Measurements from ENCODE around the gene LSM14B.
A peak's percentile ranks its signal among the peaks of the same experiment; 100 is the strongest.

The LSM14B gene

DNA sequence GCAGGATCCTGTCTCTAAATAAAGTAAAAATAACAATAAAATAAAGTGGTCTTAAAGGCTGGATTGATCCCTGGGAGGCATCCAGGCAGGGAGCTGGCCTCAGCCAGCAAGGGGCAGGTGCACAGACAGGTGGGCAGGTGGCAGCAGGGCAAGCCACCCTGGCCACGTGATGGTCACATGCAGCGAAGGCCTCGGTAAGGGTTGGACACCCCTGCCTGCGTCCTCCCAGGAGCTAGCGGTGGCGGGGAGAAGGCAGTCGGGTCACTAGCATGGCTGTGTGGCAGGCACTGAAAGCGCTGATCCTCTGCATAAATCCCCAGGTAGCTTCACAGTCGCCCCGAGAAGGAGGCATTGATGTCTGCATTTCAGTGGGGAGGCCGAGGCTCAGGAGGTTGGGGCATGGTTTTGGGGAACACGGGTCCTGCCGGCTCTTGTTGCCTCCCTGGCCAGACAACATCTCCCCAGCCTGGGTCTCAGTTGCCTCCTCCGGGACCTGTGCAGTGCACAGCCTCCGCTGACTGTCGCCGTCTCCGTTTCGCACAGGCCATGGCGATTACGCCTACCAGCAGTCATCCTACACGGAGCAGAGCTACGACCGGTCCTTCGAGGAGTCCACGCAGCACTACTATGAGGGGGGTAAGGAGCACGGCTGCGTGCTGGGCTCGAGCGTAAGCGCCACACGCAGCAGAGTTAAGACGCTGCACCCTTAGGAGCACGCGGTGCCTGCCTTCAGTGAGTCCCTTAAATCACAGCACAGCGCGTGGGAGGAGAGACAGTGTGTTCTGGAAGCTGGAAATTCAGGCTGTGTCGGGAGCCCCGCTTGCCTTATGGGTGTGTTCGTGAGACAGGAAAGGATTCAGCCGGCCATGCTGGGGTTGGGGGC, 42.8 kb downstream of the LSM14B start:
- no peak for DNase-seq

DNA sequence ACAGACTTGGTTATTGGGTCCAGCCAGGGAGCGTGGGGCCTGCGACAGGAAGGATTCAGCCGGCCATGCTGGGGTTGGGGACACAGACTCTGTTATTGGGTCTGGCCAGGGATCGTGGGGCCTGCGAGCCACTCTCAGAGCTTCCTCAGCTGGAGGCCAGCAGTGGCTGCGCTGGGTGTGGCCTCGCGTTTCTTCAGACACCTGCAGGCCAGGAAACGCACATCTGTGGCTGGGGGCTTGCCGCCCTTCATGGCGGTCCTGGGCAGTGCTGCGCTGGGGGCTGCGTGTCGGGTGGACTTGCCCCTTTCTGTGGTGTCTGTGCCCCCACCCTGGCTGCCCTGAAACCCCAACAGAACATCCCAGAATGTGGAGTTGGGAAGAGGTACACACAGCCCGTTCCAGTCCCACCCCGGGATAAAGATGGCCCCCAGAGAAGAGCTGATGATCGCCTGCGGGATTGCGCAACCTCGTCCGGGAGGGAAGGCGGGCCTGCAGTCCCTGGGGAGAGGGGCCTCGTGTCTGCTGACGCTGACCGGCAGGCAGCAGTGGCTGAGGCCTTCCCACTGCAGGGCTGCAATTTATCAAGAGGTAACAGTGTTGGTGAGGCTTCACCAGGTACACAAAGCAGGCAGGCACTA, 43.6 kb downstream of the LSM14B start:
- no peak for DNase-seq

DNA sequence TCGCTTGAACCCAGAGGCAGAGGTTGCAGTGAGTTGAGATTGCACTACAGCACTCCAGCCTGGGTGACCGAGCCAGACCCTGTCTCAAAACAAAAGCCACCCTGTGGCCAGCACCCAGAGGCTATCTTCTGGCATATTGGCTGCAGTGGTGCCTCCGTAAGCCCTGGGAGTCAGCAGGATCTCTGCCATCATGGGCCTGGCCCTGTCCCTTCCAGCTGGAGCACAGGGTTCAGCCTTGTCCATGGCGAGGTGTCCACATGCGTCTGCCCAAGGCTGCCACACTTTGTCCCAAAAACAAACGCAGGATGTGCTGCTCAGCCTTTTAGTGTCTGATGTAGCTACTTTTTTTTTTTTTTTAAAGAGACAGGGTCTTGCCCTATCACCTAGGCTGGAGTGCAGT, 45.2 kb downstream of the LSM14B start:
- no peak for DNase-seq

DNA sequence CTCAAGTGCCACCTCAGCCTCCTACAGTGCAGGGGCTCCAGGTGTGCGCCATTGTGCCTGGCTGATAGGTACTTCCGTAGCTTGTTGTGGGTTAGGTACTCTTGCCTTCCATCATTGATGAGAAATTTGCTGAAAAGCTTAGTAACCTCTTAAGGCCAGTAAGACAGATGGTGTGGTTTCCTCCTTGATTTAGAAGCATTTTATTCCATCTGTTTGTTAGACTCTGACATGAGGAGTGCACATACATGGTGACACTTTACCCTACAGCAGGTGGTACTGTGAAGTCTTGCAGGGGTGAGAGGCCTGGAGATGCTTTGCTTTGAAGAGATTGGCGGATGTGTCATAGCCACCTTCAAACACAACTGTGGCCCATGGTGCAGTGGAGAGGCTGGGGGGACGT, 45.8 kb downstream of the LSM14B start:
- no peak for DNase-seq

DNA sequence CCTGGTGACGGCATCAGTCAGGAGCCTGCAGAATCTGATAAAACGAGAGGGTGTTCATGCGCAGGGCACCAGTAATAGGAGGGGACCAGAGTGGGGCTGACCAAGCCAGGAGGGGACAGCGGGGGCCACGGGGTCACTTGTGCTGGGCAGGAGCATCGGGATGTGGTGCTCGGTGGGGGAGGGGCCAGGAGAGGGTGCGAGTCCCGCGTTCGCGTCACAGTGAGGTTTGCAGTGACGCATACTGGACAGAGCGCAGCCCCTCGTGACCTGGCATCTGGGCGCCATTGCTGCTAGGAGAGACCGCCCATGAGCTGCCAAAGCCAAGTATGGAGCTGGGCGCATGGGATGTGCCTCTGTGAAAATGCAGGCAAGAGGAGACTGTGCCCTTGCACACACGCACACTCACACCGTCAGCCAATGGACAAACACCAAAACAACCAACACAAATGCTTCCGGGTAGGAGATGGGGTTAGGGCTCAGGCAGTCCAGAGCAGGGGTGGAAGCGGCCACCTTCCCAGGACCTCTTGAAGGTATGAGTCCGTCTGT, 46.7 kb downstream of the LSM14B start:
- no peak for DNase-seq

DNA sequence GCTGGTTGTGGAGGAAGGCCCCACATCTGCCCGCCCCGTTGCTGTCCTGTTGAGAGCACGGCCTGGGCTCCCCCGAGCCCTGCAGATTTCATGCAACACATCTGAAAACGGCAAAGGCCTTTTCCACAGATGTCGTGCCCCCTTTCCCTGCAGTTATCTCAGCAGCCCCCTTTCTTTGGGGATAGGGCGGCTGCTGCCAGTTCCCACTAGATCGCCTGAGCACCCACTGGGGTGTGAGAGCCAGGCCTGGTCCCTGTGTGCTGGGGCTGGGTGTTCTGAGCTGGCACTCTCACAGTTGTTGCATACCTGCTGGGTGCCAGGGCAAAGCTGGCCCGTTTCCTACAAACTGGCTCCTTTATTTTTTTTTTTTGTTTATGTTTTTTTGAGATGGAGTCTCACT, 48.3 kb downstream of the LSM14B start:
- DNase-seq: no peak

DNA sequence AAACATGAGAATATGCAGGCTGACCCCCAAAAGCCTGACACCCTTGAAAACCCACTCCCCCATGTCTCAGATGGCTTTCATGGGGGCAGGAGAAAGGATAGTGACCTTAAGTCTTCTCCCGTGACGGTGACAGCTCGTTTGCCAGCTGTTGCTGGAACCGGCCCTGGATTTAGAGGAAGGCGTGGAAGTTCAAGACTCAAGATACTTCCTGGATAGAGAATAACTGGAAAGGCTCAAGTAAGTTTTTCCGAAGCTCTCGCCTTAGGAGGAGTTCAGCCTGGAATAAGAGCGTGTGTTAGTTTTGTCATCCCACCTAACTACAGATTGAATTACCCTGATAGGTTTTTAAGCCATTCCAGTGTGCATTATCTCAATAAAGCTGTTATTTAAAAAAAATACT, 49.0 kb downstream of the LSM14B start:
- no peak for DNase-seq

DNA sequence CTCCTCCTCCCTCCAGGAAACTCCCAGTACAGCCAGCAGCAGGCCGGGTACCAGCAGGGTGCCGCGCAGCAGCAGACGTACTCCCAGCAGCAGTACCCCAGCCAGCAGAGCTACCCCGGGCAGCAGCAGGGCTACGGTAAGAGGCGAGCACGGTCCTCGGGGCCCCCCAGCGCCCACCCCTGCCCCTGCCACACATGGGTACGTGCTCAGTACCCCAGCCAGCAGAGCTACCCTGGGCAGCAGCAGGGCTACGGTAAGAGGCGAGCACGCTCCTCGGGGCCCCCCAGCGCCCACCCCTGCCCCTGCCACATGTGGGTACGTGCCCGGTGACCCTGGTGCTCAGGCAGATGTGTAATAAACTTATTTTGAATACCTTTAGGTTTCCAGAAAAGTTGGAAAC, 50.4 kb downstream of the LSM14B start:
- DNase-seq: no peak

DNA sequence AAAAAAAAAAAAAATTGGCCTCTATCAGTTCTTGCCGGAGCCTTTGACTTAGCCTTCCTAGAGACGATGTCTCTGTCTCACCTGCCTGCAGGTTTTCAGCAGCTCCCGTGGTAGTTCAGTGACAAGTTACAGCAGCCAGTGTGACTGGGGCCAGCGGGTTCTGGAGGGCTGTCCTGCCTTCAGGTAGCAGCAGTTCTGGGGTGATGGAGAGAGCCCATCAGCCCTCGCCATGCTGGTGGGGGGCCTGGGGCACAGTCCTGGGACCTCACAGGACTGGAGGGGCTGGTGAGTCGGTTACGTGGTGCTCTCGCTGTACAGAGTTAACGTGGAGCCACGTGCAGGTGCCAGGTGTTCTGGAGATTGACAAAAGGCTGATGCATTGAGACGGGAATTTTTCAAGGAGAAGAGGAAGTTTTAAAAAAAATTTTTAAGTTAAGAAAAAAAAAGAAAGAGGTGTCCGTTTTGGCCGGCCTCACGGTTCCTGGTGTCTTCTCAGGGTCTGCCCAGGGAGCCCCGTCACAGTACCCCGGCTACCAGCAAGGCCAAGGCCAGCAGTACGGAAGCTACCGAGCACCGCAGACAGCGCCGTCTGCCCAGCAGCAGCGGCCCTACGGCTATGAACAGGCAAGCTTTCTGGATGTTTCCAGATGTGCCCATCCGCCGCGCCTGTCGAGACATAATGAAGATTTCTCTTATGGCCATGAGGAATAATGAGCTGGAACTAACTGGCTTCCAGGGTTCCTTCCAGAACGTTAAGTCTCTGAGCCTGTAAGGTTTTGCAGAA, 51.9 kb downstream of the LSM14B start:
- no peak for DNase-seq

DNA sequence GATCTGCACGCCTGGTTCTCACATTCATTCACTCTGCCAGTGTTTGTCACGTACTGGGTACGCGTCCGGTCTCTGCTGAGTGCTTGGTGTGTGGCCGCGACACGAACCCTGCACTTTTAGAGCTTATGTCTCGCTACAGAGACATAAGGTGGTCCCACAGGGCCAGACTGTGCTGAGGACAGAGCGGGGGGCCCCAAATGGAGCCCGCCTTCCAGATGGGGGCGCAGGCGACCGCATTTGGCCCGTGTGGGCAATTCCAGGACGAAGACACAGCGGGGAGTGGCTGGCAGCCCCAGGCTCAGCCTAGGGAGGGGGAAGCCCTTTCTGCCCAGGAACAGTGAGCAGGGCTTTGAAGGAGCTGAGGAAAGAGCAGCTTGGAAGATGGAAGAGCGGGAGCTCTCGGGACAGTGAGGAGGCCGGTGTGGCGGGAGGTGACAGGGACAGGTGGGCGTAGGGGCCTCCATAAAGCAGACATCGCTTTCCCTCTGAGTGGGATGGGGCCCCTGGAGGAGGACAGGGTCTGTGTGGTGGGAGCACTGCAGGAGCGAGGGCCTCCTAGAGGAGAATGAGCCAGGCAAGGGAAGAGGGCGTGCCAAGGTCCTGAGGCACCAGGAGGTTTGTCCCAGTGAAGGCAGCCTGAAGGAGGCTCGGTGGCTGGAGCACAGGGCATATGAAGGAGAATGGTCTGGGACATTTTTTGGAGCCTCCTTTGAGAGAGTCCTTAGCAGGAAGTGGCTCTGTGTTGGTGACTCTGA, 52.8 kb downstream of the LSM14B start:
- DNase-seq: no peak

DNA sequence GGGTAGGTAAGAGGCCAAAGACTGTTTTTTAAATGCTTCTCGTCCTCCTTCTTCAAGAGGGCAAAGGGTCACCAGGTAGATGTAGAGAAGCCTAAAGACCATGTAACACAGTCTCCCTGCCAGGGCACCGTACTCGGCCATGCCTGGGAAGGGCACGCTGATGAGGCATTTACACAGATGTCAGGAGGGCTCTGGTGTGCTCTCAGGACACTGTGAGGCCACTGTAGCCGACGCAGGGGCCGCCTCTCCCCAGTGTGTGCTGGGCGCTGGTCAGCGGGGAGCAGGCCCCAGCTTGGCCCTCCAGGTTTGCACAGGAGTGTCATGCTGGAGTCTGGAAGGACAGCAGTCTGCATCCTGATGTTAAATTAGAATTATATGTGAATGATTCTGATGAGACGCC, 53.4 kb downstream of the LSM14B start:
- no peak for DNase-seq

DNA sequence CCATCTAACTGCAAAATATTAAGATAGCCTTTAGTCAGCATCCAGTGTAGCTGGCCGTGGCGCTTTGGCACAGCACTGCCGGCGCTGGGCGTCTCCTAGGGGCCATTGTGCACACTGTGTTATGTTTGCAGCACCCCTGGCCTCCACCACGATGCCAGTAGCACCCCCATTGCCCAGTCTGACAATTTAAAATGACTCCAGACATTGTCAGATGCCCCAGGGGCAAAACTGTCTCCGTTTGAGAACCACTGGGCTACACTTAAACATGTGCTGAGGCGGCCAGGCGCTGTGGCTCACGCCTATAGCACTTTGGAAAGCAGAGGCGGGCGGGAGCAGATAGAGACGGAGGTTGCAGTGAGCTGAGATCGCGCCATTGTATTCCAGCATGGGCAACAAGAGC, 54.6 kb downstream of the LSM14B start:
- DNase-seq: no peak

DNA sequence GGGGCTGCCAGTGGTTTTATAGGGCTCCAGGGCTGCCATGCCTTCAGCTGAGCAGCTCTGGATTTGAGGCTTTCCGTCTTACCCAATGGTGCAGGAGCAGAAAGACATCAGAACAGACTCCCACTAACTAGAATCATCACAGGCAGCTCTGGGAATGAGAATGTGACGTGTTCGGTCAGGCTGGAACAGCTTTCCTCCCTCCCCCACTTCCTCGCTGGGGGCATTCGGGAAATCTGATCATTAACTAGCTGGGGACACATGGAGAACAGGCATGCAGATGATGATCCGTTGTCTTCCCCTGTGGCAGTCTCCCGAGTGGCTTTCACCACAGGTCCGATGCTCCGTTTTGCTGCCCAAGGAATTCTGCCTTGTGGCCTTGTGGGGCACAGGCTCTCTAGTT, 55.0 kb downstream of the LSM14B start:
- DNase-seq: no peak

DNA sequence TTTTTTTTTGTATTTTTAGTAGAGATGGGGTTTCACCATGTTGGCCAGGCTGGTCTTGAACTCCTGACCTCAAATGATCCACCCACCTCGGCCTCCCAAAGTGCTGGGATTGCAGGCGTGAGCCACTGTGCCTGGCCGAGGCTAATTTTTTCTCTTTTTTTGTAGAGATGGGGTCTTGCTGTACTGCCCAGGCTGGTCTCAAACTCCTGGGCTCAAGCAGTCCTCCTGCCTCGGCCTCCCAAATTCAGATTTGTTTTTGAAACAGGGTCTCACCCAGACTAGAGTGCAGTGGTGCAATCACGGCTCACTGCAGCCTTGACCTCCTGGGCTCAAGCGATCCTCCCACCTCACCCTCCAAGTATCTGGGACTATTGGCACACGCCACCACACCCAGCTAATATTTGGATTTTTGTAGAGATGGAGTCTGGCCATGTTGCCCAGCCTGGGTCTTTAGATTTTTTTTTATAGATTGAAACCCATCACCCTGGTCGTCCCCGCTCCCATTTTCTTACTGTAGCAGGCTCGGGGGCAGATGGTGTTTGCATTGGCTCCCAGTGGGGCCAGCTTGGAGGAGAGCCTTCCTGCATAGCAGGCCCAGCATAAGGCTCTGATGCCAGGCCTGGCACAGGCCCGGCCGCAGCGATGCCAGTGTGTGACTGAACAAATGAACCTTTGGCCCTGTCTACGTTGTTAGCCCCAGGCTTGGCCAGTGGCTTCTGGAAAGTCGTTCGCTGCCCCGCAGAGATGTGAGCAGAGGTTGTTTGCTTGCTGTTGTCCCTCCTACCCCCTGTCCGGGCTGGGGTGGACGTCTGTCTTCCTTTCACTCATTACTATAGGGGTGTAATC, 56.3 kb downstream of the LSM14B start:
- DNase-seq: no peak

DNA sequence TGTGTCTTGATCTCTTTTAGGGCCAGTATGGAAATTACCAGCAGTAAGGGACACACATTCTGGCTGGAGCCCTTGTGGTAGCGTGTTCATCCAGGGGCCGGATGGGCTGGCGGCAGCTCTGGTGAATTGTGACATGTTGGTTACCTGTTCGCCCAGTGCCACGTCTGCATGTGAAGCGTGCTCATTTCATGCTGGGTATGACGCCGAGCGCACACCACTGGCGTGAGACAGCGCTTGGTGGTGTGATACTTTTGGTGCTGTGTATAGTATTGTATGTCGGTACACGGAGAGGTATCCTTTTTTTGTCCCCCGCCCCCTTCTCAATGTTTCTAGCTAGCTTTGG, 56.9 kb downstream of the LSM14B start:
- DNase-seq: no peak

DNA sequence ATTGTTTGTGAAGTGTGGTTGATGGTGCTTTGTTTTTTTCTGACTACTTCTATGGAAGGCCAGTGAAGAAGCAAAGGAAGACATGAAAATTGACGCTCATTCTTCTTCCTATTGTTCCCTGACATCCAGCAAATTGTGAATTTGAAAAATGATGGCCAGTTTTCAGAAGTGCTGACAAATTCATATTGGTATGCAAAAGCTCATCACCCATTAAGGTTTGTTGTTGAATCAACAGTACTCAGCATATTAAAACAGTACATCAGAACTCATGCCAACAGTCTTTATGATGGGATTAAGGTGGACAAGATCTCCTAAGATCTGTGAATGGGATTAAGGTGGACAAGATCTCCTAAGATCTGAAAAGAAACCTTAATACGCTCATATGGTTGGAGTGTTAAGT, 59.5 kb downstream of the LSM14B start:
- no peak for DNase-seq

DNA sequence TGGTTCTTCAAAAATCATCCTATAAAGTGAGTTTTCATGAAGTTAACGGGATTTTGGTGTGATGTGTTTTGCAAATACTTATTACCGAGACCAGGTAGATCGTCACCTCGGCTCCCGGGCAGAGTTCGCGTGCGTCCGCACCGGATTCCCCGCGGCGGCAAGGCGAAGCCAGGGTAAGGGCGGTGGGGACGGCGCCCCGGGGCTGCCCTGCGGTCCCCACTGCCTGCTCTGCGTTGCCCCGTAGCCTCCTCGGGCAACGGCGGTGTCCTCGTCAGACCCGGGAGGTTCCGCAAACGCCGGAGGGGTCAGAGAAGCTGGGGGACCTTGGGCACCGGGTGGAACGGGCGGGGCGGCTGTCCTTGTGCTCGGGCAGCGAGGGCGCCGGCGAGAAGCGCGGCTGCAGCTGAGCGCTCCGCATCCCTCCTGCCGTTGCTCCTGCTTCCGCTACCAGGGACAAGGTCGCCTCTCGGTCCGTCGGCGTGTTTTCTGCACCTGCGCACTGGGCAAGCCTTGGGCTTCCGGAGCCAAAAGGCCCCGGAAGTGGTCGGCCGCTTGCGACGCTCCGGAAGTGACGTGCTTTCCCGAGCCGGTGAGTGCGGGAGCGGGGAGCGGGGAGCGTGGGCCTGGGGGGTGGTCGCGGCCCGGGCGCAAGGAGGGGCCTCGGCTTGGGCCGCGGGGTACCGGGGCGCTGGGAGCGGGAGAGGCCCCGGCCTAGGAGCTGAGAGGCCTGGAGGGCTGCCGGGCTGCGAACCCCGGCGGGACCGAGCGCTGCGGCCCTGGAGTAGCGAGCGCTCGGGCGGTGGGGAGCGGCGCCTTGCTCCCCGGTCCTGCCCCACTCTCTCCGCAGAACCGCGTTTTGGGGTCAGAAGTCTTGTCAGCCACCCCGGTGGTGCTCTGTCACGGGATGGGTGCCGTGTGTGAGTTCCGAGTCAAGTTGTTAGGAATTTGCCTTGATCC, 60.5 kb downstream of the LSM14B start, which contains the start of gene MTG2:
Gene MTG2 (plus strand): TSS at position 560 of the 957 bp plus-strand sequence. CDS start 10,393 bp downstream, outside the sequence.
- DNase-seq: peak; percentile 98

DNA sequence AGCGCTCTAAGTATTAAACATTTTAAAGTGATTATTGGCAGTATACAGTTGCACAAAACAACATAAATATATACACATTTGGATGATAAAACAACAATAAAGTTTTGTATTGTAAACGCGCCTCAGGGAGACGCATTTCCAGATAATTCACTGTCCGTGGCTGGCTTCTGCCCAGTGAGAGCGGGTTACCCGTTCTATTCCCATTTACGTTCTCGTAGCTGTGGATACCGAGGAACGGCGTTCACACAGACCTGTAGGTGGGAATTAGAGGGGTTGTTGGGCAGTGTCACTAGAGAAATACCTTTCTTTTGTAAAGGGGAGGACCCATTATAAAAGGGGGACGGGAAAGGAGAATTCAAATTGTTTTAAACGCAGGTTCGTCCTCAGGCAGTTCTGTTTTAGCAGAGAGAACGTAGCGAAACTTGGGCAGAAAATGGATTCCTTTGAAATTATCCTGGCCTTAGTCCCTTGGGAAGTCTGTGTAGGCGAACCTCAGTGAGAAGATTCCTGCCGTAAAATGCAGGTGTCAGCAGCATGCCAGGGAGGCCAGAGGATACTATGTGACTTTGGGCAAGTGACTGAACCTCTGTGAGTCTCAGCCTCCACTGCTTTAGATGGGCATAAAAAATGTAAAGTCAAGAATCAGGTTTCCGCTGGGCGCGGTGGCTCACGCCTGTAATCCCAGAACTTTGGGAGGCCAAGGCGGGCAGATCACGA, 61.3 kb downstream of the LSM14B start:
- DNase-seq: no peak

All from RPMI8226 (cell line).